ENCODE results near the gene BIRC3.

The BIRC3 gene

DNA sequence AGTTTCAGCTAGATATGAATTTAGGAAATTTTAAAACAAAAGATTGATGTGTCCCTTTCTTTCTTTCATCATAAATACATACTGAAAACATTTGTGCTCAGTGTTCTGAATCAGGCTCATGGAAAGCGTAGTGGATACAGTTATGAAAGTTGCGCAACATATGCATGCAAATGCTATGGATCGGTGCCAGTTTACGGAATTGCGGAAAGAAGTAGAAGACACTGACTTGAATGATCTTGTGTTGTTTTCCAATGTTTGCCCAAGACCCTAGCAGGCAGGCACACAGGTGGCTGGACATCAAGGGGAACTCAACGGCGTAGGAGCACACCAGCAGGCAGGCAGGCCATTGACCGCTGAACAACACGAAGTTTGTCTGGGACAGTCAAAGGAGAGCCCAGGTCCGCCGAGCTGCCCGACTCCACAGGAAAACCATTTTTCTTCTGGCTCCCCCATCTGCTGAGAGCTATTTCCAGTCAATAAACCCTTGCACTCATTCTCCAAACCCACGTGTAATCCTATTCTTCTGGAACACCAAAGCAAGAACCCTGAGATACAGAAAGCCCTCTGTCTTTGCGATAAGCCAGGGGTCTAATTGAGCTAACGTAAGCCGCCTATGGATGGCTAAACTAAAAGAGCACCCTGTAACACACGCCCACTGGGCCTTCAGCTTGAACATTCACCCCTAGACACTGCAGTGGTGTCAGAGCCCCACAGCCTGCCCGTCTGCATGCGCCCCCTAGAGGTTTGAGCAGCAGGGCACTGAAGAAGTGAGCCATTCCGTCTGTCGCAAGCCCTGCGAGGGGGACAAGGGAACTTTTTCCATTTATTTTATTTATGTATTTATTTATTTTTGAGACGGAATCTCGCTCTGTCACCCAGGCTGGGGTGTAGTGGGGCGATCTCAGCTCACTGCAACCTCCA is 7.4 kb upstream of the BIRC3 start:
- H3K9me2 ChIP-seq (ENCODE audit: low read depth, low read length) = no peaks in the 10 kb centered on the region
- H4K20me1 ChIP-seq (ENCODE audit: insufficient read depth, low read length) = no peaks in the 10 kb centered on the region
- no peaks in the 10 kb centered on the region for H3K9me3 ChIP-seq (ENCODE audit: low read length)
- no peak overlapping the region for H3K27ac ChIP-seq (ENCODE audit: low read depth, low read length, poor library complexity, severe bottlenecking)
- H3K9ac ChIP-seq (ENCODE audit: low read length) = no peak overlapping the region
- no peaks in the 10 kb centered on the region for H3K27me3 ChIP-seq (ENCODE audit: insufficient read depth, low read length)
- H3K4me2 ChIP-seq (ENCODE audit: low read length) = no peak overlapping the region
- H2AFZ ChIP-seq (ENCODE audit: low read length) = no peak overlapping the region
- peaks cover 62% of the 10 kb centered on the region for H3K4me1 ChIP-seq (ENCODE audit: insufficient read depth, low read length, severe bottlenecking)
- no peak for TF ChIP-seq EZH2 (IDR thresholded peaks at IDR 0.05; ENCODE audit: borderline replicate concordance, low read length)
- TF ChIP-seq, protein P1, sequence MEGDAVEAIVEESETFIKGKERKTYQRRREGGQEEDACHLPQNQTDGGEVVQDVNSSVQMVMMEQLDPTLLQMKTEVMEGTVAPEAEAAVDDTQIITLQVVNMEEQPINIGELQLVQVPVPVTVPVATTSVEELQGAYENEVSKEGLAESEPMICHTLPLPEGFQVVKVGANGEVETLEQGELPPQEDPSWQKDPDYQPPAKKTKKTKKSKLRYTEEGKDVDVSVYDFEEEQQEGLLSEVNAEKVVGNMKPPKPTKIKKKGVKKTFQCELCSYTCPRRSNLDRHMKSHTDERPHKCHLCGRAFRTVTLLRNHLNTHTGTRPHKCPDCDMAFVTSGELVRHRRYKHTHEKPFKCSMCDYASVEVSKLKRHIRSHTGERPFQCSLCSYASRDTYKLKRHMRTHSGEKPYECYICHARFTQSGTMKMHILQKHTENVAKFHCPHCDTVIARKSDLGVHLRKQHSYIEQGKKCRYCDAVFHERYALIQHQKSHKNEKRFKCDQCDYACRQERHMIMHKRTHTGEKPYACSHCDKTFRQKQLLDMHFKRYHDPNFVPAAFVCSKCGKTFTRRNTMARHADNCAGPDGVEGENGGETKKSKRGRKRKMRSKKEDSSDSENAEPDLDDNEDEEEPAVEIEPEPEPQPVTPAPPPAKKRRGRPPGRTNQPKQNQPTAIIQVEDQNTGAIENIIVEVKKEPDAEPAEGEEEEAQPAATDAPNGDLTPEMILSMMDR (IDR thresholded peaks at IDR 0.05; ENCODE audit: low read length) = peak; percentile 40
- H3K79me2 ChIP-seq (ENCODE audit: insufficient read depth, low read length) = no peaks in the 10 kb centered on the region
- H3F3A ChIP-seq (ENCODE audit: insufficient read depth, low read length) = no peaks in the 10 kb centered on the region
- H3K4me3 ChIP-seq (ENCODE audit: low read depth, low read length, poor library complexity, severe bottlenecking) = no peak overlapping the region
- no peaks in the 10 kb centered on the region for H3K36me3 ChIP-seq (ENCODE audit: insufficient read depth, low read length)

DNA sequence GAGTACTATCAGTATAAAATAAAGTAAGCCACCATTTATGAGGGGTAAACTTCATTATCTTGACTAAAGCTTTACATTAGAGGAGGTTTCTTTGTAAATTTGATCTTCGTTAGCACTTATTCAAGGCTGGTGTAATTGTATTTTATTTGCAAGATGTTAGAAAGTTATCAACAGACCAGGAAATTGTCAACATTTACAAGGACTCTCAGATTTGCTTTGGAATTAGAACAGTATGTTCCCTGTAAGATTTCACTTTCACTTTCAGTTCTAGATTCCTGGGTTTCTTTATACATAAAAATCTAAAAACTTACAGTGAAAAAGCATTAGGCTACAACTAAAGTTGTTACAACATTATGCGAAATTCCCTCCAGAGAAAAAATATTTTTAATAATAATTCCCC is 4.6 kb upstream of the BIRC3 start:
- Histone ChIP-seq H3K36me3 (ENCODE audit: insufficient read depth, low read length) (peaks cover under 1% of the 10 kb centered on the region; the same call in 1 of the 2 replicates), H3F3A (ENCODE audit: insufficient read depth, low read length) (no peaks in the 10 kb centered on the region; the same call in 1 of the 2 replicates), H3K27ac (ENCODE audit: low read depth, low read length, poor library complexity, severe bottlenecking) (peak overlapping the region; percentile 93), H2AFZ (ENCODE audit: low read length) (no peak overlapping the region; the same call in 1 of the 2 replicates), H3K79me2 (ENCODE audit: insufficient read depth, low read length) (peaks cover 2% of the 10 kb centered on the region; the same call in 1 of the 2 replicates), H3K9me2 (ENCODE audit: low read depth, low read length) (no peaks in the 10 kb centered on the region), H3K27me3 (ENCODE audit: insufficient read depth, low read length) (no peaks in the 10 kb centered on the region), H3K4me2 (ENCODE audit: low read length) (peak overlapping the region; percentile 30; the same call in 1 of the 2 replicates), H3K4me1 (ENCODE audit: insufficient read depth, low read length, severe bottlenecking) (peaks cover 56% of the 10 kb centered on the region), H3K9me3 (ENCODE audit: low read length) (no peaks in the 10 kb centered on the region), H4K20me1 (ENCODE audit: insufficient read depth, low read length) (no peaks in the 10 kb centered on the region), H3K4me3 (ENCODE audit: low read depth, low read length, poor library complexity, severe bottlenecking) (no peak overlapping the region), H3K9ac (ENCODE audit: low read length) (no peak overlapping the region)
- no peak for TF ChIP-seq EZH2 (IDR thresholded peaks at IDR 0.05; ENCODE audit: borderline replicate concordance, low read length)
- TF ChIP-seq, protein P1 (IDR thresholded peaks at IDR 0.05; ENCODE audit: low read length) = no peak

DNA sequence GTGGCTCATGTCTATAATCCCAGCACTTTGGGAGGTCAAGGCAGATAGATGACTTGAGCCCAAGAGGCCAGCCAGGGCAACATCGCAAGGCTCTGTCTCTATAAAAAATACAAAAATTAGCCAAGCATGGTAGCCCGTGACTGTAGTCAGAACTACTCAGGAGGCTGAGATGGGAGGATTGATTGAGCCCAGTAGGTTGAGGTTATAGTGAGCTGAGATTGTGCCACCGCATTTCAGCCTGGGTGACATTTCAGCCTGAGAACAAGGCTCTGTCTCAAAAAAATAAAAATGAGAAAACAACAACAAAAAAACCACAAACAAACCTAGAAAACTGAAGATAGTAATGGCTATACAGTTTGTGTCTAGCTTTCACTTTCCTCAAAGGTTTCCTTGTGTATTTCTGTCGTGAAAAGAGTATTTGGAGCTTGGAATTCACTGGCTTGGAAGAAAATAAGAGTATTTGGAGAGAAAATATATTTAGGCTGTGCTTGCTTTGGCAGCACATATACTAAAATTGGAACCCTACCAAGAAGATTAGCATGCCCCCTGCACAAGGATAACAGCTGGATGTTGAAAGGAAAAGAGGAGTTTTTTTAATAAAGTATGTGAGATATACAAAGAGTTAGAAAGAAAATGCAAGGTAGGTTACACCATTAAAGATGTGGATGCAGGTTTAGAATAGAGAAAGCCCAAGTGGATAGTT is 3.9 kb upstream of the BIRC3 start:
- H3K27me3 ChIP-seq (ENCODE audit: insufficient read depth, low read length) = no peaks in the 10 kb centered on the region
- H3K9me3 ChIP-seq (ENCODE audit: low read length) = no peaks in the 10 kb centered on the region
- no peak overlapping the region for H3K4me3 ChIP-seq (ENCODE audit: low read depth, low read length, poor library complexity, severe bottlenecking)
- H3K4me2 ChIP-seq (ENCODE audit: low read length) = peak overlapping the region; percentile 30
- H4K20me1 ChIP-seq (ENCODE audit: insufficient read depth, low read length) = no peaks in the 10 kb centered on the region
- H2AFZ ChIP-seq (ENCODE audit: low read length) = peak overlapping the region; percentile 43
- H3K36me3 ChIP-seq (ENCODE audit: insufficient read depth, low read length) = peaks cover 7% of the 10 kb centered on the region; the same call in 1 of the 2 replicates
- H3F3A ChIP-seq (ENCODE audit: insufficient read depth, low read length) = no peaks in the 10 kb centered on the region; the same call in 1 of the 2 replicates
- H3K27ac ChIP-seq (ENCODE audit: low read depth, low read length, poor library complexity, severe bottlenecking) = peak overlapping the region; percentile 93
- H3K9ac ChIP-seq (ENCODE audit: low read length) = peak overlapping the region; percentile 8; the same call in 1 of the 2 replicates
- peaks cover 49% of the 10 kb centered on the region for H3K4me1 ChIP-seq (ENCODE audit: insufficient read depth, low read length, severe bottlenecking)
- no peaks in the 10 kb centered on the region for H3K9me2 ChIP-seq (ENCODE audit: low read depth, low read length)
- H3K79me2 ChIP-seq (ENCODE audit: insufficient read depth, low read length) = peaks cover 9% of the 10 kb centered on the region
- TF ChIP-seq, protein P1 (IDR thresholded peaks at IDR 0.05; ENCODE audit: low read length) = no peak
- no peak for TF ChIP-seq EZH2 (IDR thresholded peaks at IDR 0.05; ENCODE audit: borderline replicate concordance, low read length)

Data from OCI-LY1 (cell line).